HepG2 (cell line): ENCODE results near the gene ZNF526. TPM values are rescaled to one million over a fixed set of nuclear protein-coding genes. Genes with fewer than 3 reads are reported as not detected.

Source experiments
- HES4 ChIP-seq: sonication (generic); formaldehyde crosslinking; IDR thresholded peaks from 2 replicates; pipeline ENCODE4 v1.9.0; 2021; ENCODE audit warnings: mild to moderate bottlenecking, missing genetic modification reagents, borderline replicate concordance
- KAT2B ChIP-seq: fragments of 150-350 bp; IDR thresholded peaks from 2 replicates; pipeline ENCODE4 v1.6.1; 2014; ENCODE audit warnings: low read depth, low read length, borderline replicate concordance
- MAZ ChIP-seq, 2 experiments: sonication (generic) in 1 of 2; formaldehyde crosslinking in 1 of 2; IDR thresholded peaks; 2 replicates each; pipeline versions ENCODE4 v1.5.0 to v1.6.1; 2012 to 2020; ENCODE audit warnings: low read depth in 2 of 2, mild to moderate bottlenecking in 2 of 2, borderline replicate concordance in 1 of 2, improper control_type of control experiment in 1 of 2, low read length in 1 of 2, missing genetic modification reagents in 1 of 2, moderate library complexity in 1 of 2
- MEIS2 ChIP-seq: sonication (generic); formaldehyde crosslinking; IDR thresholded peaks from 2 replicates; pipeline ENCODE4 v1.9.0; 2021; ENCODE audit warnings: mild to moderate bottlenecking, missing genetic modification reagents
- MIXL1 ChIP-seq: IDR thresholded peaks from 2 replicates; pipeline ENCODE4 v1.6.1; 2016
- PAWR ChIP-seq: sonication (generic); formaldehyde crosslinking; IDR thresholded peaks from 2 replicates; pipeline ENCODE4 v1.4.0; 2020; ENCODE audit warnings: missing genetic modification reagents, mild to moderate bottlenecking, borderline replicate concordance
- SRSF9 ChIP-seq: fragments of 200-400 bp; formaldehyde crosslinking; IDR thresholded peaks from 2 replicates; pipeline ENCODE4 v1.6.1; 2018; ENCODE audit warnings: borderline replicate concordance, mild to moderate bottlenecking, low read depth, low read length; ENCODE audit not compliant: insufficient read depth, poor library complexity, severe bottlenecking
- U2AF1 ChIP-seq: fragments of 200-400 bp; formaldehyde crosslinking; optimal IDR thresholded peaks from 2 replicates; pipeline ENCODE3; 2017; ENCODE audit warnings: mild to moderate bottlenecking, low read depth, low read length
- ZNF256 ChIP-seq: sonication (generic); formaldehyde crosslinking; conservative IDR thresholded peaks from 2 replicates; pipeline ENCODE4 v1.4.0; 2020; ENCODE audit warnings: missing genetic modification reagents
- ZNF263 ChIP-seq: sonication (generic); formaldehyde crosslinking; IDR thresholded peaks from 2 replicates; pipeline ENCODE4 v1.4.0; 2020; ENCODE audit warnings: missing genetic modification reagents
- ZNF264 ChIP-seq: sonication (generic); formaldehyde crosslinking; IDR thresholded peaks from 2 replicates; pipeline ENCODE4 v1.4.0; 2020; ENCODE audit warnings: missing genetic modification reagents
- polyA plus RNA-seq, 8 experiments: library from polyadenylated mRNA; depleted of rRNA in 3 of 8; stranded (reverse) in 7 of 8; unstranded in 1 of 8; fragments of >200 nt; fragmentation: Illumina TruSeq in 4 of 8; extraction: Trizol in 4 of 8; gene quantifications; 2 replicates each; pipeline versions ENCODE4 v1.2.1 to v1.2.3, GENCODE V29; 2011 to 2016; ENCODE audit warnings: low read depth in 4 of 8, missing spikeins in 1 of 8, mixed read lengths in 1 of 8; ENCODE audit not compliant: insufficient read depth in 1 of 8
- total RNA-seq, 5 experiments: library from RNA; depleted of rRNA; stranded (reverse); fragments of >200 nt; fragmentation: Illumina TruSeq; extraction: Trizol; gene quantifications; 2 replicates each; pipeline ENCODE4 v1.2.3, GENCODE V29; 2016; ENCODE audit warnings: low read depth in 1 of 5
- TF ChIP-seq, protein P1 (sequence below): sonication (generic); formaldehyde crosslinking; IDR thresholded peaks from 2 replicates; pipeline ENCODE4 v1.5.1; 2020; ENCODE audit warnings: mild to moderate bottlenecking, missing genetic modification reagents, moderate library complexity
- TF ChIP-seq, protein P2 (sequence below): sonication (generic); formaldehyde crosslinking; IDR thresholded peaks from 2 replicates; pipeline ENCODE4 v1.8.1; 2023; ENCODE audit warnings: mild to moderate bottlenecking, missing genetic modification reagents
- TF ChIP-seq, protein P3 (sequence below): sonication (generic); formaldehyde crosslinking; IDR thresholded peaks from 2 replicates; pipeline ENCODE4 v1.4.0; 2020; ENCODE audit warnings: missing genetic modification reagents
- TF ChIP-seq, protein P4 (sequence below): IDR thresholded peaks from 2 replicates; pipeline ENCODE4 v1.6.1; 2016

Gene ZNF526
- total and polyA plus RNA-seq, 2 of the 13 experiments (the other 11 are each of a cell fraction or from before 2014, with no cell fraction given) = 3.3 to 8.4 TPM

DNA sequence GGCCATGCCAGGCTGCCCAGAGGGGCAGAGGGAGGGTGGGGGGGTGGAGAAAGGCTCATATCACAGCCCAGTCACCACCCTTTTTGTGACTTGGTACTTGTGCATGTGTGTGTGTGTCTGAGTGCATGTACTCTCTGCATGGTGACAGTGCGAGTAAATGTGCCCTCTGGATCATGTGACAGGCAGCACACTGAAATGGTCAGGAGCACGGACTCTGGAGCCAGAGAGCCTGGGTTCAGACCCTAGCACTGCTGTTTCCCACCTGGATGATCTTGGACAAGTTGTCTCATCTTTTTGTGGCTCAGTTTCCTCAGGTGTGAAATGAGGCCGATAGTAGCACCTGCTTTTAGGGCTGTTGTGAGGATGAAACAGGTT lies 50.9 kb downstream of the ZNF526 start (continued):
- TF ChIP-seq HES4 (CRISPR knock-in tag) = no peak
- TF ChIP-seq, protein P1, sequence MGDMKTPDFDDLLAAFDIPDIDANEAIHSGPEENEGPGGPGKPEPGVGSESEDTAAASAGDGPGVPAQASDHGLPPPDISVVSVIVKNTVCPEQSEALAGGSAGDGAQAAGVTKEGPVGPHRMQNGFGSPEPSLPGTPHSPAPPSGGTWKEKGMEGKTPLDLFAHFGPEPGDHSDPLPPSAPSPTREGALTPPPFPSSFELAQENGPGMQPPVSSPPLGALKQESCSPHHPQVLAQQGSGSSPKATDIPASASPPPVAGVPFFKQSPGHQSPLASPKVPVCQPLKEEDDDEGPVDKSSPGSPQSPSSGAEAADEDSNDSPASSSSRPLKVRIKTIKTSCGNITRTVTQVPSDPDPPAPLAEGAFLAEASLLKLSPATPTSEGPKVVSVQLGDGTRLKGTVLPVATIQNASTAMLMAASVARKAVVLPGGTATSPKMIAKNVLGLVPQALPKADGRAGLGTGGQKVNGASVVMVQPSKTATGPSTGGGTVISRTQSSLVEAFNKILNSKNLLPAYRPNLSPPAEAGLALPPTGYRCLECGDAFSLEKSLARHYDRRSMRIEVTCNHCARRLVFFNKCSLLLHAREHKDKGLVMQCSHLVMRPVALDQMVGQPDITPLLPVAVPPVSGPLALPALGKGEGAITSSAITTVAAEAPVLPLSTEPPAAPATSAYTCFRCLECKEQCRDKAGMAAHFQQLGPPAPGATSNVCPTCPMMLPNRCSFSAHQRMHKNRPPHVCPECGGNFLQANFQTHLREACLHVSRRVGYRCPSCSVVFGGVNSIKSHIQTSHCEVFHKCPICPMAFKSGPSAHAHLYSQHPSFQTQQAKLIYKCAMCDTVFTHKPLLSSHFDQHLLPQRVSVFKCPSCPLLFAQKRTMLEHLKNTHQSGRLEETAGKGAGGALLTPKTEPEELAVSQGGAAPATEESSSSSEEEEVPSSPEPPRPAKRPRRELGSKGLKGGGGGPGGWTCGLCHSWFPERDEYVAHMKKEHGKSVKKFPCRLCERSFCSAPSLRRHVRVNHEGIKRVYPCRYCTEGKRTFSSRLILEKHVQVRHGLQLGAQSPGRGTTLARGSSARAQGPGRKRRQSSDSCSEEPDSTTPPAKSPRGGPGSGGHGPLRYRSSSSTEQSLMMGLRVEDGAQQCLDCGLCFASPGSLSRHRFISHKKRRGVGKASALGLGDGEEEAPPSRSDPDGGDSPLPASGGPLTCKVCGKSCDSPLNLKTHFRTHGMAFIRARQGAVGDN = peak; percentile 16; the same call in 1 of the 2 replicates
- TF ChIP-seq ZNF263 (CRISPR knock-in tag) = peak; percentile 85
- TF ChIP-seq PAWR (CRISPR knock-in tag) = no peak
- TF ChIP-seq, protein P2, sequence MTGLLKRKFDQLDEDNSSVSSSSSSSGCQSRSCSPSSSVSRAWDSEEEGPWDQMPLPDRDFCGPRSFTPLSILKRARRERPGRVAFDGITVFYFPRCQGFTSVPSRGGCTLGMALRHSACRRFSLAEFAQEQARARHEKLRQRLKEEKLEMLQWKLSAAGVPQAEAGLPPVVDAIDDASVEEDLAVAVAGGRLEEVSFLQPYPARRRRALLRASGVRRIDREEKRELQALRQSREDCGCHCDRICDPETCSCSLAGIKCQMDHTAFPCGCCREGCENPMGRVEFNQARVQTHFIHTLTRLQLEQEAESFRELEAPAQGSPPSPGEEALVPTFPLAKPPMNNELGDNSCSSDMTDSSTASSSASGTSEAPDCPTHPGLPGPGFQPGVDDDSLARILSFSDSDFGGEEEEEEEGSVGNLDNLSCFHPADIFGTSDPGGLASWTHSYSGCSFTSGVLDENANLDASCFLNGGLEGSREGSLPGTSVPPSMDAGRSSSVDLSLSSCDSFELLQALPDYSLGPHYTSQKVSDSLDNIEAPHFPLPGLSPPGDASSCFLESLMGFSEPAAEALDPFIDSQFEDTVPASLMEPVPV (CRISPR knock-in tag) = no peak
- TF ChIP-seq, protein P3, sequence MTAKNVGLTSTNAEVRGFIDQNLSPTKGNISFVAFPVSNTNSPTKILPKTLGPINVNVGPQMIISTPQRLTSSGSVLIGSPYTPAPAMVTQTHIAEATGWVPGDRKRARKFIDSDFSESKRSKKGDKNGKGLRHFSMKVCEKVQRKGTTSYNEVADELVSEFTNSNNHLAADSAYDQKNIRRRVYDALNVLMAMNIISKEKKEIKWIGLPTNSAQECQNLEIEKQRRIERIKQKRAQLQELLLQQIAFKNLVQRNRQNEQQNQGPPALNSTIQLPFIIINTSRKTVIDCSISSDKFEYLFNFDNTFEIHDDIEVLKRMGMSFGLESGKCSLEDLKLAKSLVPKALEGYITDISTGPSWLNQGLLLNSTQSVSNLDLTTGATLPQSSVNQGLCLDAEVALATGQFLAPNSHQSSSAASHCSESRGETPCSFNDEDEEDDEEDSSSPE (CRISPR knock-in tag) = no peak
- TF ChIP-seq MEIS2 (CRISPR knock-in tag) = no peak
- no peak for TF ChIP-seq SRSF9
- TF ChIP-seq U2AF1 = no peak
- TF ChIP-seq KAT2B = no peak
- no peak for TF ChIP-seq MIXL1 (CRISPR knock-in tag)
- TF ChIP-seq, protein P4, sequence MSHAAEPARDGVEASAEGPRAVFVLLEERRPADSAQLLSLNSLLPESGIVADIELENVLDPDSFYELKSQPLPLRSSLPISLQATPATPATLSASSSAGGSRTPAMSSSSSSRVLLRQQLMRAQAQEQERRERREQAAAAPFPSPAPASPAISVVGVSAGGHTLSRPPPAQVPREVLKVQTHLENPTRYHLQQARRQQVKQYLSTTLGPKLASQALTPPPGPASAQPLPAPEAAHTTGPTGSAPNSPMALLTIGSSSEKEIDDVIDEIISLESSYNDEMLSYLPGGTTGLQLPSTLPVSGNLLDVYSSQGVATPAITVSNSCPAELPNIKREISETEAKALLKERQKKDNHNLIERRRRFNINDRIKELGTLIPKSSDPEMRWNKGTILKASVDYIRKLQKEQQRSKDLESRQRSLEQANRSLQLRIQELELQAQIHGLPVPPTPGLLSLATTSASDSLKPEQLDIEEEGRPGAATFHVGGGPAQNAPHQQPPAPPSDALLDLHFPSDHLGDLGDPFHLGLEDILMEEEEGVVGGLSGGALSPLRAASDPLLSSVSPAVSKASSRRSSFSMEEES (CRISPR knock-in tag) = peak; percentile 75; the same call in 1 of the 2 replicates
- no peak for TF ChIP-seq ZNF264
- no peak for TF ChIP-seq MAZ (IDR thresholded peaks at IDR 0.05; ENCODE audit: borderline replicate concordance, low read depth, low read length)
- TF ChIP-seq MAZ (CRISPR knock-in tag; IDR thresholded peaks at IDR 0.05; ENCODE audit: low read depth) = no peak
- no peak for TF ChIP-seq ZNF256
